HG02973 (cell line): ENCODE measurements around the gene KRTAP10-2.
"Not testable (repeated sequence)": the region's sequence is repeated elsewhere in the genome, so short reads cannot be mapped to it uniquely, and the experiment has no call there.

Source experiments
- ATAC-seq: cut with Tn5 transposase; IDR thresholded peaks from one replicate; pipeline ENCODE4 v1.9.1; 2021; ENCODE audit warnings: moderate library complexity; ENCODE audit not compliant: unreplicated experiment

The KRTAP10-2 gene

GRCh38 chr21:44583089-44583799, 31.9 kb upstream of the KRTAP10-2 start:
- no peak for ATAC-seq

GRCh38 chr21:44582055-44582454, 30.8 kb upstream of the KRTAP10-2 start:
- ATAC-seq: no peak

GRCh38 chr21:44581158-44581557, 29.9 kb upstream of the KRTAP10-2 start:
- no peak for ATAC-seq

GRCh38 chr21:44580231-44580821, 29.0 kb upstream of the KRTAP10-2 start, which contains the start of gene KRTAP10-5:
TSS of gene KRTAP10-5 (minus strand) at chr21:44580604. CDS start at chr21:44580578, 26 bp downstream.
- ATAC-seq: not testable (repeated sequence)

- ATAC-seq: no peak
Measured at GRCh38 chr21:44579833-44580144, 28.5 kb upstream of the KRTAP10-2 start.

GRCh38 chr21:44579056-44579832, 27.9 kb upstream of the KRTAP10-2 start:
- no peak for ATAC-seq

GRCh38 chr21:44578371-44579055, 27.2 kb upstream of the KRTAP10-2 start:
- no peak for ATAC-seq

GRCh38 chr21:44576025-44576420, 24.7 kb upstream of the KRTAP10-2 start:
- ATAC-seq: no peak

GRCh38 chr21:44575307-44576024, 24.2 kb upstream of the KRTAP10-2 start:
- no peak for ATAC-seq

- no peak for ATAC-seq
Measured at GRCh38 chr21:44574457-44575306, 23.4 kb upstream of the KRTAP10-2 start.

- ATAC-seq: not testable (repeated sequence)
Measured at GRCh38 chr21:44573630-44574456, 22.5 kb upstream of the KRTAP10-2 start, which contains the start of gene KRTAP10-4. TSS of gene KRTAP10-4 (plus strand) at chr21:44573729. CDS start at chr21:44573759, 30 bp downstream.

- no peak for ATAC-seq
Measured at GRCh38 chr21:44572959-44573583, 21.8 kb upstream of the KRTAP10-2 start.

- no peak for ATAC-seq
Measured at GRCh38 chr21:44571844-44572782, 20.8 kb upstream of the KRTAP10-2 start.

- no peak for ATAC-seq
Measured at GRCh38 chr21:44571296-44571695, 20.0 kb upstream of the KRTAP10-2 start.

GRCh38 chr21:44569861-44570517, 18.7 kb upstream of the KRTAP10-2 start:
- ATAC-seq: no peak

GRCh38 chr21:44568667-44569556, 17.6 kb upstream of the KRTAP10-2 start:
- no peak for ATAC-seq
